ENCODE data around the gene LNPEP.

DNA sequence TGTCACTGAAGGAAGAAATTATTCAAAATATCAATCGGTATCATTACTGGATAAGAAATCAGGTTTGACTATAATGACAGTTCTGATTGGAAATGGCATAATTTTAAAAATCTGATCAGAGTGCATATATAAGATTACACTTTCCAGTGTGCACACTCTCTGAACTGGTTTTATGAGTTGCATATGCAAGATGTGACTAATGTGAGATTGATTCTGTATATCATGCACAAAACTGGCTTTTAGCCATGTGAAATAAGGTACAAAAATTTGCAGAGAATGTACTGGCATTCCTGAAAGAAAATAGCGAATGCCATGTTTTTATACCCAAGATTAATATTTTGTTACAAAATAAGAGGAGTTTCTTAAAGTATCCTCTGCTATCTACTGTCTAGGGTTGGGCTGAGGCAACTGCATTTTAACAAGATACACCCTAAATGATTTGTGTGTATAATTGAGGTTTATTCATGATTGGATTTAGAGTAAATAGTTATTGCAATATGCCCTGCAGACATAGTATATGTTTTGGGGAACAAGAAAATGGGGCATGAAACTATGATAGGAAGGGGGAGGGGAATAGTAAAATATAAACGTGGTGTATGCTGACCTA lies 70.7 kb downstream of the LNPEP start:
- no peak for TF ChIP-seq RAD21 (CRISPR knock-in tag; IDR thresholded peaks at IDR 0.05)
- no peak for TF ChIP-seq ZBTB7A (CRISPR knock-in tag; IDR thresholded peaks at IDR 0.05)
- TF ChIP-seq NR3C1 (CRISPR knock-in tag; IDR thresholded peaks at IDR 0.05) = no peak
- no peak for TF ChIP-seq RFX1 (IDR thresholded peaks at IDR 0.05)
- TF ChIP-seq ZBTB20 (CRISPR knock-in tag; IDR thresholded peaks at IDR 0.05; ENCODE audit: borderline replicate concordance, low read depth) = no peak
- TF ChIP-seq ZNF343 (CRISPR knock-in tag; IDR thresholded peaks at IDR 0.05) = no peak
- no peak for TF ChIP-seq TBP (CRISPR knock-in tag; IDR thresholded peaks at IDR 0.05)
- no peak for TF ChIP-seq JUND (CRISPR knock-in tag; IDR thresholded peaks at IDR 0.05)

All from HepG2 (cell line).